Naive thymus-derived CD8-positive, alpha-beta T cell (primary cell): Measurements from ENCODE around the gene PPP1R14B. TPM values are rescaled to one million over a fixed set of nuclear protein-coding genes. Genes with fewer than 3 reads are reported as not detected.
"Not testable (repeated sequence)": the region's sequence is repeated elsewhere in the genome, so short reads cannot be mapped to it uniquely, and the experiment has no call there.

ENCODE experiments used
- ATAC-seq, 2 donors: fragments of 150-1000 bp; cut with Tn5 transposase in 1 of 2; sonication (Bioruptor Pico), chemical (Tn5 transposase) in 1 of 2; 1 replicate in 1 of 2; 2 replicates in 1 of 2; pipeline ENCODE4 v1.10.0; 2021; ENCODE audit warnings: mild to moderate bottlenecking in 2 of 2, moderate library complexity in 2 of 2
- POLR2A ChIA-PET: fragments of 350-600 bp; sonication (Branson Sonifier 250); formaldehyde crosslinking; loops from one replicate; lab custom pipeline; 2021; ENCODE audit warnings: antibody characterized with exemption; lab: Charles Lee
- DNase-seq, 10 donors: peaks; one replicate each; pipeline versions ENCODE4 v3.0.0 to v3.0.0-alpha.2; 2020 to 2022
- H3K27ac Mint-ChIP-seq, 10 donors: one replicate each; pipeline ENCODE4 v1.8.0; 2020 to 2022; ENCODE audit warnings: mild to moderate bottlenecking in 10 of 10, mixed read lengths in 10 of 10, moderate library complexity in 4 of 10, inconsistent platforms in 1 of 10
- H3K27me3 Mint-ChIP-seq, 5 donors: one replicate each; pipeline ENCODE4 v1.8.0; 2021 to 2022; ENCODE audit warnings: mixed read lengths in 5 of 5
- H3K36me3 Mint-ChIP-seq, 3 donors: one replicate each; pipeline ENCODE4 v1.8.0; 2020 to 2022; ENCODE audit warnings: mixed read lengths in 3 of 3, mild to moderate bottlenecking in 2 of 3, inconsistent platforms in 1 of 3
- H3K4me1 Mint-ChIP-seq, 4 donors: one replicate each; pipeline ENCODE4 v1.8.0; 2021 to 2022; ENCODE audit warnings: mixed read lengths in 4 of 4
- H3K4me3 Mint-ChIP-seq, 10 donors: one replicate each; pipeline ENCODE4 v1.8.0; 2020 to 2022; ENCODE audit warnings: mild to moderate bottlenecking in 10 of 10, mixed read lengths in 10 of 10, moderate library complexity in 6 of 10, inconsistent platforms in 1 of 10
- H3K9me3 Mint-ChIP-seq, 9 donors: one replicate each; pipeline ENCODE4 v1.8.0; 2020 to 2022; ENCODE audit warnings: mixed read lengths in 9 of 9, mild to moderate bottlenecking in 3 of 9, inconsistent platforms in 1 of 9, moderate library complexity in 1 of 9
- polyA plus RNA-seq, 3 donors: library from polyadenylated mRNA; unstranded; fragments of 300-500 nt; fragmentation: Illumina TruSeq; gene quantifications; one replicate each; pipeline ENCODE4 v1.2.3, GENCODE V29; 2021
- total RNA-seq, 8 experiments: library from RNA in 2 of 8; stranded (reverse) in 2 of 8; gene quantifications; one replicate each; pipeline ENCODE4 v1.2.3 and lab custom pipeline; 2021 to 2026

Gene PPP1R14B
- total and polyA plus RNA-seq, 5 experiments from 2014 or later: 22.4 to 50.6 (median 45.4) TPM

- H3K27me3 Mint-ChIP-seq: no peaks in the 10 kb centered on the region
- no peaks in the 10 kb centered on the region for H3K36me3 Mint-ChIP-seq
- H3K4me1 Mint-ChIP-seq: peaks cover 18 to 46% (median 38%) of the 10 kb centered on the region in 4 donors
- no peaks in the 10 kb centered on the region for H3K9me3 Mint-ChIP-seq
- H3K4me3 Mint-ChIP-seq: peak overlapping the region in 7 of 10 donors; percentile 22 to 82 (median 34)
- H3K27ac Mint-ChIP-seq: peak overlapping the region in 2 of 10 donors; percentile 38 to 44
- ATAC-seq (no peak), DNase-seq (no peak)
- POLR2A ChIA-PET: interaction anchor here (8.4 to 13.8 kb wide), 3 partner anchors 20 to 43 kb away, joined by 101 to 176 read pairs (median 113); partner anchors contain the start of genes FERMT3, NUDT22 and TRPT1
Measured at GRCh38 chr11:64249038-64249437, 2.3 kb upstream of the PPP1R14B start.

GRCh38 chr11:64248578-64248977, 1.8 kb upstream of the PPP1R14B start:
- DNase-seq (no peak), ATAC-seq (no peak)
- no peaks in the 10 kb centered on the region for H3K27me3 Mint-ChIP-seq
- H3K4me3 Mint-ChIP-seq: peak overlapping the region in 7 of 10 donors; percentile 20 to 92 (median 79)
- no peaks in the 10 kb centered on the region for H3K9me3 Mint-ChIP-seq
- no peak overlapping the region for H3K27ac Mint-ChIP-seq
- POLR2A ChIA-PET: interaction anchor here (8.4 to 13.8 kb wide), 3 partner anchors 21 to 43 kb away, joined by 101 to 176 read pairs (median 113); partner anchors contain the start of genes FERMT3, NUDT22 and TRPT1
- no peaks in the 10 kb centered on the region for H3K36me3 Mint-ChIP-seq
- peaks cover 16 to 47% (median 42%) of the 10 kb centered on the region in 4 donors for H3K4me1 Mint-ChIP-seq

- Mint-ChIP-seq H3K4me1 (peaks cover 19 to 51% (median 47%) of the 10 kb centered on the region in 4 donors), H3K27me3 (no peaks in the 10 kb centered on the region), H3K36me3 (peaks cover 0 to 2% (median 0%) of the 10 kb centered on the region in 3 donors), H3K27ac (peak overlapping the region in 8 of 10 donors; percentile 27 to 75 (median 71)), H3K4me3 (peak overlapping the region; percentile 65 to 92 (median 78)), H3K9me3 (no peaks in the 10 kb centered on the region)
- POLR2A ChIA-PET: interaction anchor here (1.0 to 13.8 kb wide), 8 partner anchors 9 to 274 kb away, joined by 3 to 176 read pairs (median 55); partner anchors contain the start of genes BAD, COX8A, DNAJC4 and FERMT3
- ATAC-seq: no peak
- DNase-seq: no peak
Measured at GRCh38 chr11:64247729-64248531, 1.2 kb upstream of the PPP1R14B start.

- POLR2A ChIA-PET: interaction anchor here (0.7 to 13.8 kb wide), 14 partner anchors 13 to 1520 kb away, joined by 3 to 176 read pairs (median 8); partner anchors contain the start of genes BAD, COX8A, DNAJC4 and ESRRA
- DNase-seq (peak in 2 of 10 donors; percentile 35 to 36), ATAC-seq (peak; percentile 24 to 28)
- not testable (repeated sequence) for H3K27me3 Mint-ChIP-seq, H3K36me3 Mint-ChIP-seq, H3K9me3 Mint-ChIP-seq
- Mint-ChIP-seq H3K27ac (peak overlapping the region in 2 of 10 donors; percentile 73 to 89), H3K4me1 (peaks cover 14 to 49% (median 45%) of the 10 kb centered on the region in 4 donors), H3K4me3 (peak overlapping the region in 9 of 10 donors; percentile 78 to 92 (median 88))
Measured at GRCh38 chr11:64246621-64246870, 197 bp downstream of the PPP1R14B start.

- ATAC-seq: peak in 1 of 2 donors; percentile 0
- H3K4me3 Mint-ChIP-seq: peak overlapping the region; percentile 79 to 92 (median 88)
- peak overlapping the region in 9 of 10 donors; percentile 28 to 93 (median 83) for H3K27ac Mint-ChIP-seq
- DNase-seq: peak in 8 of 10 donors; percentile 27 to 76 (median 44)
- POLR2A ChIA-PET: interaction anchor here (0.7 to 13.8 kb wide), 20 partner anchors 8 to 1519 kb away, joined by 3 to 176 read pairs (median 4); partner anchors contain the start of genes BAD, COX8A, DNAJC4 and ESRRA
- peaks cover 16 to 49% (median 46%) of the 10 kb centered on the region in 4 donors for H3K4me1 Mint-ChIP-seq
- no peaks in the 10 kb centered on the region for H3K27me3 Mint-ChIP-seq
- peaks cover 0 to 2% (median 0%) of the 10 kb centered on the region in 3 donors for H3K36me3 Mint-ChIP-seq
- H3K9me3 Mint-ChIP-seq: no peaks in the 10 kb centered on the region
Measured at GRCh38 chr11:64245797-64246620, 734 bp downstream of the PPP1R14B start.

- Mint-ChIP-seq H3K27me3 (no peaks in the 10 kb centered on the region), H3K27ac (peak overlapping the region in 9 of 10 donors; percentile 57 to 93 (median 80)), H3K4me1 (peaks cover 18 to 49% (median 47%) of the 10 kb centered on the region in 4 donors), H3K4me3 (peak overlapping the region; percentile 79 to 92 (median 88)), H3K9me3 (no peaks in the 10 kb centered on the region), H3K36me3 (peaks cover 0 to 2% (median 0%) of the 10 kb centered on the region in 3 donors)
- DNase-seq (peak in 1 of 10 donors; percentile 52), ATAC-seq (no peak)
- POLR2A ChIA-PET: interaction anchor here (0.6 to 13.8 kb wide), 16 partner anchors 9 to 694 kb away, joined by 3 to 176 read pairs (median 6); partner anchors contain the start of genes BAD, DNAJC4, FERMT3 and GPR137
Measured at GRCh38 chr11:64245401-64245796, 1.3 kb downstream of the PPP1R14B start.

DNA sequence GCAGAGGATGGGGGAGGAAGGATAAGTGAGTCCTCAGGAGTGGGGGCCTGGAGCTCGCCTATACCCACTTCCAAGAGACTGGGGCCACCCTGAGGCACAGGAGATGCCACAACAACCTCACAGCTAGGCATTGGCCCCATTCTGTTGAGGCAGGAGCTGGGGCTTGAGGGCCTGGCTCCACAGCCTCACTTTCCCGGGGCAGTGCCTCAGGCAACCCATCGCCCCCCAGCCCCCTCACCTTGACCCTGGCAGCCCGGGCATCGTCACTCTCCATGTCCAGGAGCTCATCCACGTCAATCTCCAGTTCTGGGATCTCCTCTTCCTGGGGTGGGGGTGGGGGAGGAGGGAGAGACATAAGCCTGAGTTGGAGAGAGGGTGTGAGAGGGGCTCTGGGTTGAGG, 1.8 kb downstream of the PPP1R14B start:
- Mint-ChIP-seq H3K36me3 (peaks cover 0 to 2% (median 0%) of the 10 kb centered on the region in 3 donors), H3K9me3 (no peaks in the 10 kb centered on the region), H3K4me1 (peaks cover 19 to 52% (median 50%) of the 10 kb centered on the region in 4 donors), H3K27me3 (no peaks in the 10 kb centered on the region), H3K4me3 (peak overlapping the region; percentile 44 to 92 (median 86)), H3K27ac (peak overlapping the region in 7 of 10 donors; percentile 27 to 93 (median 80))
- ATAC-seq (no peak), DNase-seq (no peak)
- POLR2A ChIA-PET: interaction anchor here (0.6 to 13.8 kb wide), 17 partner anchors 9 to 693 kb away, joined by 3 to 176 read pairs (median 6); partner anchors contain the start of genes BAD, DNAJC4, FERMT3 and GPR137

- peak overlapping the region in 9 of 10 donors; percentile 11 to 86 (median 52) for H3K27ac Mint-ChIP-seq
Measured at GRCh38 chr11:64244107-64244506, 2.6 kb downstream of the PPP1R14B start.

GRCh38 chr11:64243236-64243854, 3.4 kb downstream of the PPP1R14B start:
- Mint-ChIP-seq H3K4me3 (peak overlapping the region; percentile 42 to 96 (median 63)), H3K36me3 (peaks cover 0 to 3% (median 0%) of the 10 kb centered on the region in 3 donors), H3K27ac (peak overlapping the region in 8 of 10 donors; percentile 12 to 86 (median 64)), H3K27me3 (no peaks in the 10 kb centered on the region), H3K9me3 (no peaks in the 10 kb centered on the region), H3K4me1 (peaks cover 19 to 56% (median 52%) of the 10 kb centered on the region in 4 donors)
- ATAC-seq (no peak), DNase-seq (no peak)
- POLR2A ChIA-PET: interaction anchor here (0.7 to 13.8 kb wide), 15 partner anchors 8 to 1402 kb away, joined by 3 to 176 read pairs (median 11); partner anchors contain the start of genes BAD, CATSPERZ, DNAJC4 and ESRRA

More at GRCh38 chr11:64244107-64244506, 2.6 kb downstream of the PPP1R14B start:
- peak overlapping the region in 7 of 10 donors; percentile 18 to 96 (median 62) for H3K4me3 Mint-ChIP-seq
- H3K27me3 Mint-ChIP-seq: no peaks in the 10 kb centered on the region
- peaks cover 0 to 2% (median 0%) of the 10 kb centered on the region in 3 donors for H3K36me3 Mint-ChIP-seq
- no peaks in the 10 kb centered on the region for H3K9me3 Mint-ChIP-seq
- DNase-seq (no peak), ATAC-seq (no peak)
- H3K4me1 Mint-ChIP-seq: peaks cover 19 to 54% (median 50%) of the 10 kb centered on the region in 4 donors
- POLR2A ChIA-PET: interaction anchor here (0.9 to 13.8 kb wide), 15 partner anchors 8 to 1403 kb away, joined by 3 to 176 read pairs (median 17); partner anchors contain the start of genes BAD, CATSPERZ, DNAJC4 and ESRRA

GRCh38 chr11:64241491-64242374, 5.0 kb downstream of the PPP1R14B start:
- DNase-seq: peak in 4 of 10 donors; percentile 99 to 100 (median 99)
- peak; percentile 4 to 13 for ATAC-seq
- peak overlapping the region; percentile 86 to 96 (median 93) for H3K4me3 Mint-ChIP-seq
- H3K9me3 Mint-ChIP-seq: no peaks in the 10 kb centered on the region
- no peaks in the 10 kb centered on the region for H3K27me3 Mint-ChIP-seq
- POLR2A ChIA-PET: interaction anchor here (0.6 to 13.8 kb wide), 17 partner anchors 8 to 1488 kb away, joined by 3 to 176 read pairs (median 11); partner anchors contain the start of genes BAD, CATSPERZ, DNAJC4 and ESRRA
- H3K27ac Mint-ChIP-seq: peak overlapping the region; percentile 96 to 100 (median 99)
- peaks cover 0 to 15% (median 0%) of the 10 kb centered on the region in 3 donors for H3K36me3 Mint-ChIP-seq
- peaks cover 16 to 48% (median 43%) of the 10 kb centered on the region in 4 donors for H3K4me1 Mint-ChIP-seq
